D341Med (cell line): ENCODE results near the gene TAS2R1.

Source experiments
- DNase-seq: peaks from one replicate; pipeline ENCODE4 v3.0.0; 2012; ENCODE audit warnings: low spot score

Gene TAS2R1

DNA sequence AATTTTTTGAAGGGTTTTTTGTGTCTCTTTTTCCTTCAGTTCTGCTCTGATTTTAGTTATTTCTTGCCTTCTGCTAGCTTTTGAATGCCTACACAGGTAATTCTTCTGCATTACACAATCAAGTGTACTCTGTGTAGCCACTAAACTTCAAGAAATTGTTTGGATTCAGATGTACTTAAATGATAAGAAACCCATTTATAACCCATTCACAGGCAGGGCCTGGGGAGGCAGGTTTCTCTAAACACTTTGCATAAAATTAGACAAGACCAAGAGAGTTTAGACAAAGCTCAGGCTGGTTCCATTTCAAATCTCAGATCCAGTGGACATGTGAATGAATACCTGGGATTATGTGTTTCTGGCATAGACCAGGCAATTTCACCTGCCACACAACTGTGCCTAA is 43.0 kb downstream of the TAS2R1 start:
- no peak for DNase-seq

GRCh38 chr5:9582406-9582805 is 47.7 kb downstream of the TAS2R1 start:
- no peak for DNase-seq
